Measurements from ENCODE around the gene DRD4.

GRCh38 chr11:624705-625635, 12.1 kb upstream of the DRD4 start, which contains the start of gene CDHR5:
- TF ChIP-seq MAFK (IDR thresholded peaks at IDR 0.05; ENCODE audit: partially characterized antibody) (no peak), CTCF (IDR thresholded peaks at IDR 0.05) (no peak), KDM5A (IDR thresholded peaks at IDR 0.05) (no peak), POLR2A (IDR thresholded peaks at IDR 0.05; ENCODE audit: low read length) (no peak)

Measured in A549 (cell line).